ENCODE measurements around the gene TSC22D2.

- TF ChIP-seq FOXM1 (IDR thresholded peaks at IDR 0.05; ENCODE audit: borderline replicate concordance, low read depth), result no peak
- peak; percentile 93 for TF ChIP-seq CEBPB (IDR thresholded peaks at IDR 0.05)
- no peak for TF ChIP-seq ZBTB7A (IDR thresholded peaks at IDR 0.05; ENCODE audit: low read depth)
These were observed 31.9 kb upstream of the TSC22D2 start for GRCh38 chr3:150376001-150376848.
